HCT116 (cell line): Measurements from ENCODE around the gene ZNF311. TPM values are rescaled to one million over a fixed set of nuclear protein-coding genes. Genes with fewer than 3 reads are reported as not detected.

Source experiments
- ATAC-seq: fragments of 200-7000 bp; cut with Tn5 transposase; 2 replicates; pipeline ENCODE4 v1.9.1; 2020; ENCODE audit warnings: mild to moderate bottlenecking, moderate library complexity
- BruUV-seq: library from RNA; stranded (reverse); fragments of 400-500 nt; replicated peaks from 2 replicates; lab custom pipeline; 2021; lab: Mats Ljungman, UMichigan
- CTCF ChIA-PET: fragments of 300-600 bp; sonication (Branson Sonifier 250); formaldehyde crosslinking; loops from one replicate; lab custom pipeline; 2021; ENCODE audit warnings: antibody characterized with exemption; lab: Charles Lee
- POLR2A ChIA-PET: fragments of 300-600, 350-600 bp; sonication (Branson Sonifier 250); formaldehyde crosslinking; loops from one replicate; lab custom pipeline; 2021; ENCODE audit warnings: antibody characterized with exemption; lab: Charles Lee
- RAD21 ChIA-PET, 2 experiments: fragments of 300-600 bp; sonication (Branson Sonifier 250); formaldehyde crosslinking; loops; one replicate each; lab custom pipeline; 2023; ENCODE audit warnings: low total read pairs in 2 of 2; ENCODE audit not compliant: uncharacterized antibody in 2 of 2, unreplicated experiment in 2 of 2, low non-redundant PET in 1 of 2; lab: Charles Lee
- DNase-seq: peaks from one replicate; pipeline ENCODE4 v3.0.0-alpha.2; 2010; ENCODE audit warnings: low read depth, low spot score
- H2AFZ ChIP-seq: fragments of 200-600 bp; shearing (Covaris generic), sonication (generic); 2 replicates; pipeline ENCODE4 v1.6.1; 2017; ENCODE audit warnings: low read depth, mixed run types, mixed read lengths, antibody characterized with exemption, low read length; ENCODE audit not compliant: poor library complexity, severe bottlenecking
- H3K27ac ChIP-seq: 2 replicates; pipeline ENCODE4 v1.5.1; 2012; ENCODE audit warnings: low read depth, low read length
- H3K27me3 ChIP-seq: fragments of 200-600 bp; sonication (generic); 2 replicates; pipeline ENCODE4 v1.6.1; 2016; ENCODE audit warnings: mixed run types, low read length, mixed read lengths; ENCODE audit not compliant: insufficient read depth
- H3K36me3 ChIP-seq, 2 experiments: fragments of 200-500 bp in 1 of 2; fragments of 200-600 bp in 1 of 2; sonication (Bioruptor generic) in 1 of 2; sonication (generic) in 1 of 2; 2 replicates each; pipeline versions ENCODE4 v1.5.1 to v1.6.1; 2014 to 2016; ENCODE audit warnings: low read length in 2 of 2, inconsistent platforms in 1 of 2, mixed read lengths in 1 of 2, mixed run types in 1 of 2; ENCODE audit not compliant: insufficient read depth in 2 of 2, control insufficient read depth in 1 of 2
- H3K4me1 ChIP-seq, 2 experiments: fragments of 200-600 bp in 1 of 2; sonication (generic) in 1 of 2; 2 replicates each; pipeline versions ENCODE4 v1.5.1 to v1.6.1; 2012 to 2017; ENCODE audit warnings: low read length in 2 of 2, inconsistent platforms in 1 of 2, mild to moderate bottlenecking in 1 of 2, mixed read lengths in 1 of 2, mixed run types in 1 of 2, moderate library complexity in 1 of 2; ENCODE audit not compliant: insufficient read depth in 2 of 2, control insufficient read depth in 1 of 2
- H3K4me2 ChIP-seq: fragments of 200-600 bp; sonication (generic); 2 replicates; pipeline ENCODE4 v1.6.1; 2017; ENCODE audit warnings: mixed run types, low read length, mixed read lengths
- H3K4me3 ChIP-seq, 2 experiments: fragments of 200-600 bp in 1 of 2; sonication (generic) in 1 of 2; replicated peaks in 1 of 2; 2 replicates each; pipeline ENCODE4 v1.5.1; 2011 to 2016; ENCODE audit warnings: low read length in 2 of 2, control low read depth in 1 of 2, low read depth in 1 of 2, mild to moderate bottlenecking in 1 of 2, mixed read lengths in 1 of 2, mixed run types in 1 of 2
- H3K79me2 ChIP-seq: fragments of 200-600 bp; sonication (generic); 2 replicates; pipeline ENCODE4 v1.6.1; 2017; ENCODE audit warnings: mild to moderate bottlenecking, mixed run types, low read length, moderate library complexity, mixed read lengths; ENCODE audit not compliant: insufficient read depth
- H3K9ac ChIP-seq: fragments of 200-600 bp; sonication (generic); 2 replicates; pipeline ENCODE4 v1.6.1; 2016; ENCODE audit warnings: low read length, mixed read lengths
- H3K9me2 ChIP-seq: fragments of 200-600 bp; sonication (generic), shearing (Covaris generic); 2 replicates; pipeline ENCODE4 v1.6.1; 2017; ENCODE audit warnings: mixed run types, mild to moderate bottlenecking, moderate library complexity; ENCODE audit not compliant: insufficient read depth
- H3K9me3 ChIP-seq, 2 experiments: fragments of 200-500 bp in 1 of 2; fragments of 200-600 bp in 1 of 2; sonication (Bioruptor generic) in 1 of 2; sonication (generic) in 1 of 2; 2 replicates each; pipeline ENCODE4 v1.6.1; 2014 to 2017; ENCODE audit warnings: low read length in 2 of 2, mixed read lengths in 2 of 2, inconsistent platforms in 1 of 2, low read depth in 1 of 2, mild to moderate bottlenecking in 1 of 2, mixed run types in 1 of 2, moderate library complexity in 1 of 2; ENCODE audit not compliant: control insufficient read depth in 1 of 2, insufficient read depth in 1 of 2
- H4K20me1 ChIP-seq: fragments of 200-600 bp; sonication (generic), shearing (Covaris generic); 2 replicates; pipeline ENCODE4 v1.6.1; 2017; ENCODE audit warnings: mixed run types, mild to moderate bottlenecking, moderate library complexity; ENCODE audit not compliant: insufficient read depth
- CBX3 ChIP-seq: IDR thresholded peaks from 2 replicates; pipeline ENCODE4 v1.6.1; 2012; ENCODE audit warnings: low read depth
- CEBPB ChIP-seq: IDR thresholded peaks from 2 replicates; pipeline ENCODE4 v1.6.1; 2012; ENCODE audit warnings: low read depth
- EGR1 ChIP-seq: IDR thresholded peaks from 2 replicates; pipeline ENCODE4 v1.6.1; 2012; ENCODE audit warnings: low read depth
- ELF1 ChIP-seq: IDR thresholded peaks from 2 replicates; pipeline ENCODE4 v1.6.1; 2012; ENCODE audit warnings: low read depth, borderline replicate concordance
- EZH2phosphoT487 ChIP-seq: fragments of 200-600 bp; IDR thresholded peaks from 2 replicates; pipeline ENCODE4 v1.6.1; 2018; ENCODE audit warnings: antibody characterized with exemption, borderline replicate concordance
- FOSL1 ChIP-seq: IDR thresholded peaks from 2 replicates; pipeline ENCODE4 v1.6.1; 2012; ENCODE audit warnings: low read depth
- JUND ChIP-seq: IDR thresholded peaks from 2 replicates; pipeline ENCODE4 v1.6.1; 2012
- POLR2A ChIP-seq: IDR thresholded peaks from 2 replicates; pipeline ENCODE4 v1.7.0; 2011; ENCODE audit warnings: borderline replicate concordance; ENCODE audit not compliant: insufficient read depth, insufficient read length; ENCODE audit errors: extremely low read depth
- POLR2AphosphoS5 ChIP-seq: IDR thresholded peaks from 2 replicates; pipeline ENCODE4 v1.6.1; 2011; ENCODE audit warnings: mild to moderate bottlenecking, low read depth, low read length, moderate library complexity
- RAD21 ChIP-seq: IDR thresholded peaks from 2 replicates; pipeline ENCODE4 v1.6.1; 2012; ENCODE audit warnings: low read depth, mild to moderate bottlenecking
- REST ChIP-seq: IDR thresholded peaks from 2 replicates; pipeline ENCODE4 v1.6.1; 2012; ENCODE audit warnings: low read depth
- SIN3A ChIP-seq: IDR thresholded peaks from 2 replicates; pipeline ENCODE4 v1.6.1; 2012; ENCODE audit warnings: low read depth
- SP1 ChIP-seq: IDR thresholded peaks from 2 replicates; pipeline ENCODE4 v1.6.1; 2012; ENCODE audit warnings: low read depth
- SRF ChIP-seq: IDR thresholded peaks from 2 replicates; pipeline ENCODE4 v1.6.1; 2012; ENCODE audit warnings: low read depth
- TCF7L2 ChIP-seq: IDR thresholded peaks from 2 replicates; pipeline ENCODE4 v1.7.0; 2011; ENCODE audit warnings: borderline replicate concordance, inconsistent platforms; ENCODE audit not compliant: insufficient read depth, insufficient read length; ENCODE audit errors: extremely low read depth
- ZBTB33 ChIP-seq: IDR thresholded peaks from 2 replicates; pipeline ENCODE4 v1.6.1; 2011; ENCODE audit warnings: mild to moderate bottlenecking, low read length, moderate library complexity; ENCODE audit not compliant: insufficient replicate concordance; ENCODE audit errors: extremely low read depth
- ZNF274 ChIP-seq: fragments of 200-500 bp; sonication (Bioruptor generic); IDR thresholded peaks from 2 replicates; pipeline ENCODE4 v1.6.1; 2014; ENCODE audit warnings: mild to moderate bottlenecking, low read depth, low read length, inconsistent platforms
- intact Hi-C: fragments of 100-400 bp; cut with micrococcal nuclease; formaldehyde crosslinking; loops from 2 replicates; pipeline ENCODE4 v1.10.0; 2022
- total RNA-seq: library from RNA; stranded (reverse); gene quantifications from one replicate; pipeline ENCODE4 v1.2.1, GENCODE V29; 2021; ENCODE audit not compliant: unreplicated experiment
- TF ChIP-seq, protein P1 (sequence below), 3 experiments: fragments of 200-600 bp in 1 of 3; sonication (generic) in 1 of 3; IDR thresholded peaks in 2 of 3; conservative IDR thresholded peaks in 1 of 3; 2 replicates each; pipeline ENCODE4 v1.5.1; 2012 to 2017; ENCODE audit warnings: low read depth in 2 of 3, low read length in 2 of 3, antibody characterized with exemption in 1 of 3, borderline replicate concordance in 1 of 3, control low read depth in 1 of 3, mild to moderate bottlenecking in 1 of 3, mixed read lengths in 1 of 3, mixed run types in 1 of 3, moderate library complexity in 1 of 3; ENCODE audit not compliant: insufficient read depth in 1 of 3
- TF ChIP-seq, protein P2 (sequence below): IDR thresholded peaks from 2 replicates; pipeline ENCODE4 v1.6.1; 2012
- TF ChIP-seq, protein P3 (sequence below): IDR thresholded peaks from 2 replicates; pipeline ENCODE4 v1.6.1; 2012

ZNF311 gene
- total RNA-seq, 1 experiment from 2014 or later, result not detected

GRCh38 chr6:29045075-29045474 is 40.0 kb upstream of the ZNF311 start, which contains the start of gene OR2W1:
OR2W1 (minus strand) TSS chr6:29045175; CDS start chr6:29045175, 0 bp downstream.
- no peak within 1 kb of the TSS for H3K4me2 ChIP-seq
- CTCF ChIA-PET, result no interaction called here
- TF ChIP-seq, protein P1, sequence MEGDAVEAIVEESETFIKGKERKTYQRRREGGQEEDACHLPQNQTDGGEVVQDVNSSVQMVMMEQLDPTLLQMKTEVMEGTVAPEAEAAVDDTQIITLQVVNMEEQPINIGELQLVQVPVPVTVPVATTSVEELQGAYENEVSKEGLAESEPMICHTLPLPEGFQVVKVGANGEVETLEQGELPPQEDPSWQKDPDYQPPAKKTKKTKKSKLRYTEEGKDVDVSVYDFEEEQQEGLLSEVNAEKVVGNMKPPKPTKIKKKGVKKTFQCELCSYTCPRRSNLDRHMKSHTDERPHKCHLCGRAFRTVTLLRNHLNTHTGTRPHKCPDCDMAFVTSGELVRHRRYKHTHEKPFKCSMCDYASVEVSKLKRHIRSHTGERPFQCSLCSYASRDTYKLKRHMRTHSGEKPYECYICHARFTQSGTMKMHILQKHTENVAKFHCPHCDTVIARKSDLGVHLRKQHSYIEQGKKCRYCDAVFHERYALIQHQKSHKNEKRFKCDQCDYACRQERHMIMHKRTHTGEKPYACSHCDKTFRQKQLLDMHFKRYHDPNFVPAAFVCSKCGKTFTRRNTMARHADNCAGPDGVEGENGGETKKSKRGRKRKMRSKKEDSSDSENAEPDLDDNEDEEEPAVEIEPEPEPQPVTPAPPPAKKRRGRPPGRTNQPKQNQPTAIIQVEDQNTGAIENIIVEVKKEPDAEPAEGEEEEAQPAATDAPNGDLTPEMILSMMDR (IDR thresholded peaks at IDR 0.05 in 2 of 3, conservative IDR thresholded peaks at IDR 0.05 in 1 of 3; ENCODE audit: borderline replicate concordance in 1 of 3, insufficient read depth in 1 of 3, low read depth in 2 of 3, low read length in 2 of 3), result no peak
- TF ChIP-seq ZNF274 (no peak), RAD21 (no peak), FOSL1 (no peak), ELF1 (no peak), REST (no peak), EGR1 (no peak), CEBPB (no peak), EZH2phosphoT487 (no peak), SP1 (no peak), JUND (no peak), POLR2AphosphoS5 (no peak), POLR2A (no peak), ZBTB33 (no peak), SIN3A (no peak), SRF (no peak), CBX3 (no peak), TCF7L2 (no peak)
- TF ChIP-seq, protein P2, sequence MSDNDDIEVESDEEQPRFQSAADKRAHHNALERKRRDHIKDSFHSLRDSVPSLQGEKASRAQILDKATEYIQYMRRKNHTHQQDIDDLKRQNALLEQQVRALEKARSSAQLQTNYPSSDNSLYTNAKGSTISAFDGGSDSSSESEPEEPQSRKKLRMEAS, result no peak
- TF ChIP-seq, protein P3, sequence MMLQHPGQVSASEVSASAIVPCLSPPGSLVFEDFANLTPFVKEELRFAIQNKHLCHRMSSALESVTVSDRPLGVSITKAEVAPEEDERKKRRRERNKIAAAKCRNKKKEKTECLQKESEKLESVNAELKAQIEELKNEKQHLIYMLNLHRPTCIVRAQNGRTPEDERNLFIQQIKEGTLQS, result no peak
- no TSS peak for BruUV-seq
- no peaks in the 10 kb centered on the region for H3K27me3 ChIP-seq
- no peaks in the 10 kb centered on the region for H3K4me1 ChIP-seq
- ATAC-seq (no peak), DNase-seq (no peak)
- H3K9me3 ChIP-seq, result no peaks in the 10 kb centered on the region
- no peak within 1 kb of the TSS for H3K4me3 ChIP-seq
- H3K9ac ChIP-seq, result no peak within 1 kb of the TSS
- RAD21 ChIA-PET, result no interaction called here
- intact Hi-C loops, result no loop called here
- H2AFZ ChIP-seq, result no peak within 1 kb of the TSS
- H3K9me2 ChIP-seq, result no peaks in the 10 kb centered on the region; the same call in 1 of the 2 replicates
- no peak within 1 kb of the TSS for H3K27ac ChIP-seq
- no peaks in the 10 kb centered on the region for H4K20me1 ChIP-seq
- POLR2A ChIA-PET, result no interaction called here
- H3K79me2 ChIP-seq, result no peaks in the 10 kb centered on the region
- no peaks in the 10 kb centered on the region for H3K36me3 ChIP-seq
